GM19452 (cell line): ENCODE results near the gene MCC.
"Not testable (repeated sequence)": the region's sequence is repeated elsewhere in the genome, so short reads cannot be mapped to it uniquely, and the experiment has no call there.

Experiments
- ATAC-seq: cut with Tn5 transposase; IDR thresholded peaks from one replicate; pipeline ENCODE4 v1.9.1; 2021; ENCODE audit not compliant: unreplicated experiment

The MCC gene

DNA sequence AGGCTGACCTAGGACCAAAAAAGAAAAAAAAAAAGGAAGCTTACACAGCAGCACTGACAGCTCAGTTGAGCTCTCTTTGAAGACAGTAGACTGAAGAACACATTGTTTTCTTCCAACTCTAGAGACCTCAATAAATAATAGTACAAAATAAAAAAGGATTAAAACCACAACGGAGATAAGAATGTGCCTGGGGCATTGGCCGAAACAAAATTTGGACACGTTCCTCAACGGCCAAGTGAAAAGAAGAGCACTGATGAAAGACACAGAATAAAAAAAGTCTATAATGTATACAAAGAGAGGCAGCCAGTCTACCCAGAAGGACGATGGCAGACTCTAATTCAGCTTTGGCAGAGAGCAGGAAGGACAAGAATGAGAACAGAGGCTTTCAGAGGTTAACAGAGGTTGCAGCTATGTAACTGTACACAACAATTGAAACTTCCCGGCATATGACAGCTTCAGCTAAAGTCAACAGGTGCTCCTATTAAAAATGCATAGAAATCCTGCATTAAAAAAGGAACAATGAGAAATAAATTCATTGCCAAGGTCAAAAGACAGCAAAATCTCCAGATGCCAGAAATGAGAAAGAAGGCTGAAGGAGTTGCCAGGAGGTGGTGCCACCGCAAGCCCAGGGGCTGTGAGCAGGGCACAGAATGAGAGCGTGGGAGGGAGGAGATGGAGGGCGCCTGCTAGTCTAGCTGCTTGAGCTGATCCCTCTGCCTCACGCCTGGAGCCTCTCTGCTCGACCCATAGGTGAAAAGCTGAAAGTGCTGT is 397.7 kb downstream of the MCC start:
- ATAC-seq: no peak

DNA sequence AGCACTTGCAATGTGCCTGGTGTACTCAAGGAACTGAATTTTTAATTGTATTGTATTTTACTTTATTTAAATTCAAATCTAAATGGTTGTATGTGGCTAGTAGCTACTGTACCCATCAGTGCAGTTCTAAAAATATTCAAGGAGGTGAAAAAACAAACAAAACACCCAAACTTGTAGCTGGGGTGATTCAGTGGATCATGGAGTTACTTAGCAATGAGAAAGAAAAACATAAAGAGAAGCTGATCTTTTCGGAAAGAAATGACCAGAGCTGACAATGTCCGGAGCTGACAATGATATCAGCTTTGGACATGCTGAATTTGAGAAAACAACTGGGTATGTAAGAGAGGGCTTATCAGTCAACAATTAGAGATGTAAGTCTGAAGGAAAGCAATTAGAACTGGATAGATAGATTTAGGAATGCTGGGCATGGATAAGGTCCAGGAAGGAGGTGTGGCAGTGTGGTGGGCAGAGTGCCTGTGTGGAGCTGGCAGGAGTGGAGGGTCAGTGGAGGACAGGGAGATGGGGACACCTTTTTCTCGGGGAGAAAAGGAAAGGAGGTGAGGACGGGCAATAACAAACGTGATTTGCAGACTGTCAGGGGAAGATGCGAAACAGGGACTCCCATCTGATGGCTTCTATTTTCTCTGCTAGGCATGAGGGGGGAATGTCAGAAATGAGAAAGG is 398.5 kb downstream of the MCC start:
- no peak for ATAC-seq

DNA sequence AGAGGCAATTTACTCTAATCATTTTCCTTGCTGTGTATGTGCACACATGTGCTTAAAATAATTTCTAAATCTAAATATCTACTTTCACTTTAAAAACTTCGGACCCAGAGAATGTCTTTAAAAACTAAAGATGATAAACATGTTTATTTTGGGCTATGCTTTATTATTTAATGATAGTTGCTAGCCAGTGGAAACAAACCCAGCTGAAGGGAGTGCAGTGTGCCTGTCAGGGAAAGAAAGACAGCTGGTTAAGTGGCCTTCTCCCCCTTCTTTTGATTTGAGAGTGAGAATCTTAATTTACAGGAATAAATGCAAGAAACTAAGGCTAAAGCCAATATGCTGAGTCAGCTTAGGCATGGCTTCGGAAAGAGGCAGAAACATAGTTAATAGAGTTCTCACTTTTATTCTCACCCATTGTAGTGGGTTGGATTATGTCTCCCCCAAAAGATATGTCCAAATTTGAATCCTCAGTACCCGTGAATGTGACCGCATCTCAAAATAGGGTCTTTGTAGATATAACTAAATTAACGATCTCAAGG is 400.2 kb downstream of the MCC start:
- ATAC-seq: no peak

DNA sequence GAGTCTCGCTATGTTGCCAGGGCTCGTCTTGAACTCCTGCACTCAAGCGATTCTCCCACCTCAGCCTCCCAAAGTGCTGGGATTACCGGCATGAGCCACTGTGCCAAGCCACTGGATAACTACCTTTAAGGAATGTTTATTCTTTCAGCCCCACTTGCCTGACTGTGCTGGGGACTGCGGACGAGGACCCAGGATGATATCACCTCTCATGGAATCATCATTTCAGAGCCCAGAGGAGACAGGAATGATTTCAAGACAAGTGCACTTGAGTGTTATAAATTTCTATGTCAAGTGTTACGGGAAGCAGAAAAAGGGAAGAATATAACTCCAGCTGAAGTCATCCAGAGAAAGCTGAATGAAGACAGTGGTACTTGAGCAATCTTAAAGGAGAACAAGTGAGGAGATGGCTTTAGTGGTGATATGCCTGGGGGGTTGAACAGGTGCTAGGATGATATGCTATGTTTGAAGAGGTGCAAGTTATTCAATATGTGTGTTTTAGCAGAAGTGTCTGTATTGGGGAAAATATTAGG is 402.3 kb downstream of the MCC start:
- no peak for ATAC-seq

DNA sequence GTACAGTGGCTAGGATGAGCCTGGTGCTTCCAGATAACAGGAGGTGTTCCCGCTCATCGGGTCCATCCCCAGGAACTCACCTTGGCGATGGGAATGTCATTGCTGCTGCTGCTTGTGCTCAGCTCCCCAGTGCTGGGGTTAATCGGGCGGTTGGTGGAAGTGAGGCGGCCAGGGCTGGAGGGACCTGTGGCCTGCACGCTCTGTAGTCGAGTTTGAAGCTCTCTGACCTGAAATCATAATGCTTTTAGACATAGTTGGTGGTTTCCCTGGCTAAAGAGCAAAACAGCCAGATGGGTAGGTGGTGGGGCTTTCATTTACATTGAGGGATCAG is 403.2 kb downstream of the MCC start:
- no peak for ATAC-seq

DNA sequence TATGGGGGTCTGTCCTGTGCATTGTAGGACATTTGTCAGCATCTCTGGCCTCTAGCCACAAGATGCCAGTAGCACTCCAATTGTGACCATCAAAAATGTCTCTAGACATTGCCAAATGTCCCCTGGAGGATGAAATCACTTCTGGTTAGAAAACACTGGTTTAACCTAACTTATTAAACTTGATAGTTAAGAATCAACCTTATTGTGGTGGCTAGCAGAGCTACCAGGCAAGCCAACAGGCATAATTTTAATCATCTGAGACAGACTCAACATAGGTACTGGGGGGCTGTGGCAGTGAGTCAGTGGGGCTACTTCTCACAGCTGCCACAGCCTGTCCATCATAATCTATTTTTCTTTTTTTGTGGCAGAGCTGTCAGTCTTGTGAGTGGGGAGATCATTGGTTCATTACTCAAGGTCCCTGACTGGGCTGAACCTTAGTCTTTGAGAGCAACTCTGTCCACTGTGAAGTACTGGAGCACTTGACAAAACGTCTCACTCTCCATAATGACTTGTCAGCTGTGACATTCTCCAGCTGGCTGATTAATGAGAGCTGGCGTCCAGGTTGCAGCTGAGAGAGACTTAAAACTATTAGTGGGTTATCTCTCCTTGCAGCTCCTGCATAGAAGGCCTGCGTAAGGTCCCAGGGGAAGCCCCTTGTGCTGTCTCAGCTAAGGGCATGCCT is 403.7 kb downstream of the MCC start:
- ATAC-seq: no peak

DNA sequence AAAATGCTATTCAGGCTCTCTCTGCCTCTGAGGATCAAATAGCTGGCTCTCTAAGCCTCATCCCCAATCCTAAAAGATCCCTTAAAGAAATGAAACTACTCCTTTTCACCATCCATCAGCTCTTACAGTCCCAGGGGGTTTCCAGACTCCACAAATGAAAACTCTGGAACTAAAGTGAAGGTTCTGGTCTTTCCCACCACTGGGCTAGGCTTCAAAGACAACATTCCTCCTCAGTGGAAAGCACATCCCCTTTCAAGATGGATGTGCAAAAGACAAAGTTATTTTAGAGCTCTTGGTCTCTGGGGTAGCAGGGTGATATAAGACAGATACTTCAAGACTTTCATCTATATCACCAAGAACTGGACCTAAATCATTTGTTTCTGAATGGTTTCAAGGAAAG is 404.8 kb downstream of the MCC start:
- no peak for ATAC-seq

DNA sequence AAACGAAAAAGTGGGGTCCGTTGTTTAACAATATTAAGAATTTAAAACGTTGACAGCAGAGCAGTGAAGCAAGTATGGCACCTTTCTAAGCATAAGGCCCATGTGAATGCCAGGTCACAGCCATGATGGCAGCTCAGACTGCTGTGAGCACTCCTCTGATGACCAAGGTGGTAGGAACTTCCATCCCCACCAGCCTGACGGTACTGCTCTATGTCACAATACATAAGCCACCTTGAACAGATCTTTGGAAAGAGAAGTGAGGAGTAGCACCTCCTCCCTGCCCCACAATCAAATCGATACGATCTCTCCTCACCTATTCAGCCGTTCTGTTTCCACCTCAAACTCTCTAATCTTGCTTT is 405.7 kb downstream of the MCC start:
- ATAC-seq: no peak

DNA sequence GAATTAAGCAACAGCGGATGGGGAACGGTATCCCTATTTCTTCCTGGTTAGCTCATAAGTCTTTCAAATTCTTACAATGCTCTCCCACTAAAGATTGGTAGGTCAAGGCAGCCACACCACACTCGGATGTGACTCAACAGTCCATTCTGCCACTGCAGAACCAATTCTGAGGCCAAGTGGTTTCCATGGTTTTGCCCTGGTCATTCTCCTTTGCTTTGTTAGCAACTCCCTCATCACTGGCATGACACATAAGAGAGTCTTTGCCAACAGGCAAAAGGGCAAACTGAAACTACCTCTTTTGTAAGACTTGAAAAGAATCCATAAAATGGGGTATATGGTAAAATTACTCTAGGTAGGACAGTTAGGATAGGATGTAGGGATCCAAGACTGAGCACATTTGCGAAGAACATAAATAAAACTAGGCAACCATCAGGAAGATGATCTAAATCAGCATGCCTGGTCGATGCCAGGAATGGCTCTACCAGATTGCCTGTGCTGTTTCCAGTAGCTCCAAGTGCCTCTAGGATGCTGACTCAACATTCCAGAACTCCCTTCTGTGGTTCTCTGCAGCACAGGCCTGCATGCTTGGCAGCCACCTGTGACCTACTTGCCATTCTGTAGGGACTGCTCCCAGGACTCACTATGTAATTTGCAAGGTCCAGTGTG is 406.2 kb downstream of the MCC start:
- no peak for ATAC-seq

DNA sequence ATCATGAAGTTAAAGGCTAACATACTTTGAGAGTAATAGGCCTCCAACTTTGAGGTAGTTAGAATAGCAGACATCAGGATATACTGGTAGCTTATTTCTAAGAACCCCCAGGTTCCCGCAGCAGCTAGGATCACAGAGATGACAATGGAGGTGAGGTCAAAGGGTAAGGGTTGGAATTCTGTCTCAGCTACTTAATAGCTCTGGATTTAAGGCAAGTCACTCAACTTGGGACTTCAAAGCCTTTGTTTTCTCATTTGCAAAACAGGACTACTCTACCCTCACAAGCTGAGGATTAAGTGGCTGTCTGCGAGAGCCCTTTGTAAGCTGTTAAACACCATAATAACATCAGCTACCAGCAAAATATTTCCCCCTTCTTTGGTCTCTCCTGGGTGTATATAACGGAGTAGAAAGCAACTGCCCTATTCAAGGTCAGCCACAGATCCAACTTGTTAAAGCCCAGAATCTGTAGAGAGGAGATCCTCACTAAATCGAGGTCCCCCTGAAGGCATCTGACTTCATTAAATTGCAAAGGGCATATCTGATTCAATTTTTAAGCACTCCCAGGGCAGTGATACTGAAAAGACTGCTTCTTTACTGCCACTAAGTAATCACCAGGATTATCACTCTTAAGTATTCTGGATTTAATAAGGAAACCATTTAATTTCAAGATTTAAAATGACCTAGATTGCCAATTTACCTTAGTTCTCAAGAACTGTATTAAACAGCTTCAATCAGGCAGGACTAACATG is 407.0 kb downstream of the MCC start:
- no peak for ATAC-seq

DNA sequence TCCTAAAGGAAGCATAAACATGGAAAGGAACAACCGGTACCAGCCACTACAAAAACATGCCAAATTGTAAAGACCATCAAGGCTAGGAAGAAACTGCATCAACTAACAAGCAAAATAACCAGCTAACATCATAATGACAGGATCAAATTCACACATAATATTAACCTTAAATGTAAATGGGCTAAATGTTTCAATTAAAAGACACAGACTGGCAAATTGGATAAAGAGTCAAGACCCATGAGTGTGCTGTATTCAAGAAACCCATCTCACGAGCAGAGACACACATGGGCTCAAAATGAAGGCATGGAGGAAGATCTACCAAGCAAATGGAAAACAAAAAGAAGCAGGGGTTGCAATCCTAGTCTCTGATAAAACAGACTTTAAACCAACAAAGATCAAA is 411.6 kb downstream of the MCC start:
- ATAC-seq: not testable (repeated sequence)

DNA sequence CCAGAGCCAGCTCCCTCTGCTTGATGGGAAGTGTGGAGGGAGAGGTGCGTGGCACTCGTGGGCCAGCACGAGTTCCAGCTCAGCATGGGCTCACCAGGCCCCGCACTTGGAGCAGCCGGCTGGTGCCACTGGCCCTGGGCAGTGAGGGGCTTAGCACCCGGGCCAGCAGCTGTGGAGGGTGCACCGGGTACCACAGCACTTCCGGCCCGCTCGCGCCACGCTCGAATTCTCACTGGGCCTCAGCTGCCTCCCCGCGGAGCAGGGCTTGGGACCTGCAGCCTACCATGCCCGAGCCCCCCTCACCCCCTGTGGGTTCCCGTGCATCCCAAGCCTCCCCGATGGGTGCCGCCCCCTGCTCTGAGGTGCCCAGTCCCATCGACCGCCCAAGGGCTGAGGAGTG is 413.2 kb downstream of the MCC start:
- ATAC-seq: no peak

DNA sequence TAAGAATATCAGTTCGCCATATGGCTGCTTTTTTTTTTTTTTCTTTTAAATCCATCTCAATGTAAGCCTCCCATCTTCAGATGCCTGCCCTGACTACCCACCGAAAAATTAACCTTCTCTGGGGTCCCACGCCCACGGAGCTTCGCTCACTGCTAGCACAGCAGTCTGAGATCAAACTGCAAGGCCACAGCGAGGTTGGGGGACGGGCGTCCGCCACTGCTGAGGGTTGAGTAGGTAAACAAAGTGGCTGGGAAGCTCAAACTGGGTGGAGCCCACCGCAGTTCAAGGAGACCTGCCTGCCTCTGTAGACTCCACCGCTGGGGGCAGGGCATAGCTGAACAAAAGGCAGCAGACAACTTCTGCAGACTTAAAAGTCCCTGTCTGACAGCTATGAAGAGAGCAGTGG is 414.6 kb downstream of the MCC start:
- not testable (repeated sequence) for ATAC-seq

DNA sequence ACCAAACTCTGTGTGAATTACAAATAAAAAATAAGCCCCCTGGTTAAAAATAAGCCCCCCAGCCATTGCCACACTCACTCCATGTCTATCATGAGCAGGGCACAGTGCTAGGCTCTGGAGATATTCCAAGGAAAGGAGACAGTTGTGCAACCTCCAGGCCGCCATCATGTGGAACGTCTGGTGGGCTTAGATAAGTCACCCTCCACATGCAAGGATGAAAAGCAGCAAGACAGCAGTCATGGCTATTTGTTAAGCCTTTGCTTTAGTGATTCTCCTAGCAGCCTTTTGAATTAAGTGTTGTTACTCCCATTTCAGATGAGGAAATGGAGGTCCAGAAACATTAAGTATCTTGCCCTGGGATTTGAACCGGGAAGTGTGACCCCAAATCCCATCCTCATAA is 416.9 kb downstream of the MCC start:
- ATAC-seq: no peak

DNA sequence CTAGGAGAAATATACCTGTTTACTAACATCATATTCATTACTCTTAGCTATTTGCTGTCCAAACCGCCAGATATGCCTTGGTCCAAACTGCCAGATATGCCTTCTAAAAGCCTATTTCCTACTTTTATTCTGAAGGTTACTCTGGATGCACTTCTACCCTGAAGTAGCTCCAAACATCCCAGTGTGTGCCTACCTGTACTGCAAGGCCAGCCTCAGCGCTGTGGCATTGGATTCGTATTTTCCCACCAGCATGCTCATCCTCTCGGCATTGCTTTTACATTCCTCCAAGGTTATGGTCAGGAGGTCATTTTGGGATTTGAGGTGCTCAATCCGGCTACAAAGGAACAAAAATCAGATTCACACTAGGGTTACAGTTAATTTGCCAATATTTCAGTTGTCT is 417.4 kb downstream of the MCC start:
- no peak for ATAC-seq

DNA sequence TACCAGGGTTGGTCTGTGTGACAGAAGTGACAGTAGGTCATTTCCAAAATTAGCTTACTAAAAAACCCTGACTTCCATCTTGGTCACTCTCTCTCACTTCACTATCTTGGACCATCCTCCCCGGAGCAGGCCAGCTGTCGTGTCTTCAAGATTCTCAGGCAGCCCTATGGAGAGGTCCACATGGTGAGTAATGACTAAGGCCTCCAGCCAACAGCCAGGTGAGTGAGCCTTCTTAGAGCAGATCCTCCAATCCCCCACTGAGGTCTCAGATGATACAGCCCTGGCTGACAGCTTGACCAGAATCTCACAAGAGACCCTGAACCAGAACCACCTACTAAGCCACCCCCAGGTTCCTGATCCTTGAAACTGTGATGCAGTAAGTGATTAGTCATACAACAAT is 419.7 kb downstream of the MCC start:
- no peak for ATAC-seq

DNA sequence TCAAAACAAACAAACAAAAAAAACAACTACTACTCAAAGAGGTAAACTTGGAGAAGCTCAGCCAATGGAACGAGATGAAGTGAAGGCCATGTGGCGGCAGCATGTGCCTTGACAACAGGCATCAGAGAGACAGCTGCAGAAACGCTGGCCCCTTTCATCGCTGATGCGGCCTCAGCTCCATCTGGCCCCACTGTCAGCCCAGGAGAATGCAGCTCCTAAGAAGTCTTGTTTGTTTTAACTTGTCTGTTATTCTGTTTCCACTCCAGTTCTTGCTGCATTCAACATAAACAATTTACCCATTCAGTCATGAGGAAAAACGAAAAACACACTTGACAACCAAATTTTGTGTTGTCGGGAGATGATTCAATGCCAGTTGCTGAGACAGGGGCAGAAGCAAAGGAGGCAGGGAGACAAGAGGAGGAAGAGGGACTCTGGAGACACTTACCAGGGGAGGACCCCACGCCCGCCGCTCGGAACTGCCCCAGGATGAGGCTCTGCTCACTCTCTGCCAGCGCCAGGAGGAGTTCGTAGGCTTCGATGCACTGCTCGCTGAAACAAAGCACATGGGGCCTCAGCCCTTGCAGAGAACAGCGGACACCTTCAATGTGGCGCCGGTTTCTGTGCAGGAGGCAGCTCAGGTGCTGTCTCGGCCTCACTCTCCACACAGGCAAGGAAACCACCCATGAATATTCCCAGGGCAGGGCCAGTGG is 420.5 kb downstream of the MCC start:
- no peak for ATAC-seq

DNA sequence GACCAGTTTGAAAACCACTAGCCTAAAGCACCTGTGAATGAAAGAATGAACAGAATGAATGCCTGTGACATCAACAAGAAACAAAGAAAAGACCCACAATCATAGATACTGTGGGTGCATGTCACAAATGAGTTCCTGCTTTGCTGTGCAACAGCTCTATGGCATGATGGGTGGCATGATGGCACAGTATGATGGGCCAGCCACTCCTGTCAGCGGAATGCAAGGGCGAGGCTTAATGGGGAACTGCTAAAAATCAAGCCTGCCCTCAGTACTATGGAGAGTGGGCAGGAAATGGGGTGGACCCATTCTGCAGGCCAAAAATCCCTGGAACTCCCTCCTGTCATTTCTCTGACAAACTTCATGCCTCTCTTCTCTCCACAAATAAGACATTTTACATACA is 422.6 kb downstream of the MCC start:
- ATAC-seq: no peak

DNA sequence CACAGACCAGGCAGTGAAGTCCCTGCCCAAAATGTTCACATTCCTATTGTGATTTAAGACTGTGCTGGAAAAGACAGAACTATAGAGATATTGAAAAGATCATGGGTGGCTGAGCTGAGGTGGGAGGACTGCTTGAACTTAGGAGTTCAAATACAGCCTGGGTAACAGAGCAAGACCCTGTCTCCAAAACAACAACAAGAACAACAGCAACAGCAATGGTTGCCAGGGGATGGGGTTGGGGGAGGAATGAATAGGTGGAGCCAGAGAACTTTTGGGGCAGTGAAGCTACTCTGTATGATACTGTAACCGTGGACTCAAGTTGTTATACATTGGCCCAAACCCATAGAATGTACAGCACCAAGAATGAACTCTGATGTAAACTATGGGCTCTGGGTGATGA is 423.4 kb downstream of the MCC start:
- no peak for ATAC-seq

DNA sequence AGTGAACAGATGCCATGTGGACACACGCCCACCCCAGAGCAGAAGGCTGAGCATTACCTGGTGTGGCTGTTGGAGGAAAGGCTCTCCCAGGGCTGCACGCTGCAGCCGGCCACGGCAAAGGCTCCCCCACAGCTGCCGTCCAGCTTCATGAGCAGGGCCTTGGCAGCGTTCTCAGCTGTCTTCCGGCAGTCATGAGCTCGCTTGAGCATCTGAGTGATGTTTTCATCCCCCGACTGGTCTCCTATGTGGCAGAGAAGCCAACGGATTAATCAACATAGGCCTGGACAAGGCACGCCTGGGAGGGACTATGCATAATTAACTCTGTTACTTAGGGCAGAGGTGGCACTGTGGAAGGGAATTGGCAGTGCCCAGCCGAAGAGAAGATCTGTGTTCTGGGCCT is 424.3 kb downstream of the MCC start:
- no peak for ATAC-seq
